HK-2 (cell line): ENCODE data around the gene PCDHGA12.
"Not testable (repeated sequence)": the region's sequence is repeated elsewhere in the genome, so short reads cannot be mapped to it uniquely, and the experiment has no call there.

Experiments used
- DNase-seq: peaks from one replicate; pipeline ENCODE4 v3.0.0-alpha.2; 2018; ENCODE audit not compliant: unreplicated experiment

Gene PCDHGA12

GRCh38 chr5:141407790-141408505 lies 22.4 kb upstream of the PCDHGA12 start, which contains the start of gene PCDHGB6:
PCDHGB6 (plus strand) TSS chr5:141408021; CDS start chr5:141408203, 182 bp downstream.
- not testable (repeated sequence) for DNase-seq

DNA sequence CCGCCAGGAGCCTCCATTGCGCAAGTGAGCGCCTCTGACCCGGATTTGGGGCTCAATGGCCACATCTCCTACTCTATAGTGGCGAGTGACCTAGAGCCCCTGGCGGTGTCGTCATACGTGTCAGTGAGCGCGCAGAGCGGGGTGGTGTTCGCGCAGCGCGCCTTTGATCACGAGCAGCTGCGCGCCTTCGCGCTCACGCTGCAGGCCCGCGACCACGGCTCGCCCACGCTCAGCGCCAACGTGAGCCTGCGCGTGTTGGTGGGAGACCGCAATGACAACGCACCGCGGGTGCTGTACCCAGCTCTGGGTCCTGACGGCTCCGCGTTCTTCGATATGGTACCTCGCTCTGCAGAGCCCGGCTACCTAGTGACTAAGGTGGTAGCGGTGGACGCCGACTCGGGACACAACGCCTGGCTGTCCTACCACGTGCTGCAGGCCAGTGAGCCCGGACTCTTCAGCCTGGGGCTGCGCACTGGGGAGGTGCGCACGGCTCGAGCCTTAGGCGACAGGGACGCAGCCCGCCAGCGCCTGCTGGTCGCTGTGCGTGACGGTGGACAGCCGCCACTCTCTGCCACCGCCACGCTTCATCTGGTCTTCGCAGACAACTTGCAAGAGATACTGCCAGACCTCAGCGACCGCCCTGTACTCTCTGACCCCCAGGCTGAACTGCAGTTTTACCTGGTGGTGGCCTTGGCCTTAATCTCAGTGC lies 20.6 kb upstream of the PCDHGA12 start:
- no peak for DNase-seq

- DNase-seq = no peak
Observed at GRCh38 chr5:141411575-141411974, 18.7 kb upstream of the PCDHGA12 start.

DNA sequence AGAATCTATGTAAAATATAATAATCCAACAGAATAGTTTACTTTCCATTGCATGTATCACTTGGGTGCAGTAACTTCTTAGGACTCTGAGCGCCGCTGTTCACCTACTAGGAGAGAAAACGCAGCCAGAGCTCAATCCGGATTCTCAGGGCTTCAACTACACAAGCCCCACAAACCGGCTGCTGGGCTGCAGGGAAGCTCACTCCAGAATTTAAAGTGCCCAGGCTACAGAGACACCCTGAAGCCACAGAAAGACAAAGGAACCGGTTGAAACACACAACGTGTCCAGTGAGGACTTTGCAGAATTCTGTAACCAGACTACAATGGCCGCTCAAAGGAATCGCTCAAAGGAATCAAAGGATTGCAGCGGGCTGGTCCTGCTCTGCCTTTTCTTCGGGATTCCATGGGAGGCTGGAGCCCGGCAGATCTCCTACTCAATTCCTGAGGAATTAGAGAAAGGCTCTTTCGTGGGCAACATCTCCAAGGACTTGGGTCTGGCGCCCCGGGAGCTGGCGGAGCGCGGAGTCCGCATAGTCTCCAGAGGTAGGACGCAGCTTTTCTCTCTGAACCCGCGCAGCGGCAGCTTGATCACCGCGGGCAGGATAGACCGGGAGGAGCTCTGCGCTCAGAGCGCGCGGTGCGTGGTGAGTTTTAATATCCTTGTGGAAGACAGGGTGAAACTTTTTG lies 17.3 kb upstream of the PCDHGA12 start, which contains the start of gene PCDHGA10:
Gene PCDHGA10 (plus strand): TSS at position 134 of the 686 bp plus-strand sequence. CDS start 189 bp downstream, at position 323.
- no peak for DNase-seq

GRCh38 chr5:141413540-141414069 lies 16.7 kb upstream of the PCDHGA12 start:
- no peak for DNase-seq

DNA sequence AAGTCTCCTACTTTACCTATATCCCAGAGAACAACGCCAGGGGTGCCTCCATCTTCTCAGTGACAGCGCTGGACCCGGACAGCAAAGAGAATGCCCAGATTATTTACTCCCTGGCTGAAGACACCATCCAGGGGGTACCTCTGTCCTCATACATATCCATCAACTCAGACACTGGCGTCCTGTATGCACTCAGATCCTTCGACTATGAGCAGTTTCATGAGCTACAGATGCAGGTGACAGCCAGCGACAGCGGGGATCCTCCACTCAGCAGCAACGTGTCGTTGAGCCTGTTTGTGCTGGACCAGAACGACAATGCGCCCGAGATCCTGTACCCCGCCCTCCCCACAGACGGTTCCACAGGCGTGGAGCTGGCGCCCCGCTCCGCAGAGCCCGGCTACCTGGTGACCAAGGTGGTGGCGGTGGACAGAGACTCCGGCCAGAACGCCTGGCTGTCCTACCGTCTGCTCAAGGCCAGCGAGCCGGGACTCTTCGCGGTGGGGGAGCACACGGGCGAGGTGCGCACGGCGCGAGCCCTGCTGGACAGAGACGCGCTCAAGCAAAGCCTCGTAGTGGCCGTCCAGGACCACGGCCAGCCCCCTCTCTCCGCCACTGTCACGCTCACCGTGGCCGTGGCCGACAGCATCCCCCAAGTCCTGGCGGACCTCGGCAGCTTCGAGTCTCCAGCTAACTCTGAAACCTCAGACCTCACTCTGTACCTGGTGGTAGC lies 15.6 kb upstream of the PCDHGA12 start:
- not testable (repeated sequence) for DNase-seq

GRCh38 chr5:141415275-141415618 lies 15.1 kb upstream of the PCDHGA12 start:
- not testable (repeated sequence) for DNase-seq

DNA sequence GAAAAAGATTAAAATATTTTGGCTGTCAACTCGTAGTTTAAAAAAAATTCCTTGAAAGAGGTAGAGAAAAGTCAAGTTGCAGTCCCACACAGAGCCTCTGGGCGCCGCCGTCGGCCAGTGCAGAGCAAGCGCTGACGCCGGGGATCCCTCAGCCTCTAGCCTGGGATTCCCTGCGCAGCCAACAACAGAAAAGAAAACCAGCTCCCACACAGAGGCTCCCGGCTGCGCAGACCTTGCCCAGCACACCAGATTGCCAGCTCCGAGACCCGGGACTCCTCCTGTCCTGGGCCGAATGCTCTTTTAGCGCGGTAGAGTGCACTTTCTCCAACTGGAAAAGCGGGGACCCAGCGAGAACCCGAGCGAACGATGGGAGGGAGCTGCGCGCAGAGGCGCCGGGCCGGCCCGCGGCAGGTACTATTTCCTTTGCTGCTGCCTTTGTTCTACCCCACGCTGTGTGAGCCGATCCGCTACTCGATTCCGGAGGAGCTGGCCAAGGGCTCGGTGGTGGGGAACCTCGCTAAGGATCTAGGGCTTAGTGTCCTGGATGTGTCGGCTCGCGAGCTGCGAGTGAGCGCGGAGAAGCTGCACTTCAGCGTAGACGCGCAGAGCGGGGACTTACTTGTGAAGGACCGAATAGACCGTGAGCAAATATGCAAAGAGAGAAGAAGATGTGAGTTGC lies 12.7 kb upstream of the PCDHGA12 start, which contains the start of gene PCDHGB7:
Gene PCDHGB7 (plus strand): TSS at position 184 of the 679 bp plus-strand sequence. CDS start 183 bp downstream, at position 367.
- DNase-seq = not testable (repeated sequence)

GRCh38 chr5:141419074-141419880 lies 11.0 kb upstream of the PCDHGA12 start:
- no peak for DNase-seq

DNA sequence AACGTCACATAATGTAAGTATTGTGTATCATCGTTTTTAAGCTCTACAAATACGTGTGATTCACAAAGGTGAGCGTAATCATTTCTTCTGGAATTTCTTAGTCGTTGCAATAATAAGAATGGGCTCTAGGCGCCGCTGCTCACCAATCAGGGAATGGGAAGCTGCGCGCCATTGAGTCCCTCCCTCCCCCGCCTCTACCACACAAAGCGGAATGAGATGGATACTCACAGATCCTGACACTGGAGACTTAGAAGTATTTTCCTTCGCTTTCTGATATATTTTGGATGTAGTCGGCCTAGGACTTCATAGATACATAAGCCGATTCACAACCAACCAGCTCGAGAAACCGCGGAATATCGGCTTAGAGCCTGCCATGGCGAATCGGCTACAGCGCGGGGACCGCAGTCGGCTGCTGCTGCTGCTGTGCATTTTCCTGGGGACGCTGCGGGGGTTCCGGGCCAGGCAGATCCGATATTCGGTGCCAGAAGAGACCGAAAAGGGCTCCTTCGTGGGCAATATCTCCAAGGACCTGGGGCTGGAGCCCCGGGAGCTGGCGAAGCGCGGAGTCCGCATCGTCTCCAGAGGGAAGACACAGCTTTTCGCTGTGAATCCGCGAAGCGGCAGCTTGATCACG lies 9.3 kb upstream of the PCDHGA12 start, which contains the start of gene PCDHGA11:
Gene PCDHGA11 (plus strand): TSS at position 197 of the 634 bp plus-strand sequence. CDS start 177 bp downstream, at position 374.
- no peak for DNase-seq

GRCh38 chr5:141421489-141421855 lies 8.8 kb upstream of the PCDHGA12 start:
- DNase-seq = no peak

DNA sequence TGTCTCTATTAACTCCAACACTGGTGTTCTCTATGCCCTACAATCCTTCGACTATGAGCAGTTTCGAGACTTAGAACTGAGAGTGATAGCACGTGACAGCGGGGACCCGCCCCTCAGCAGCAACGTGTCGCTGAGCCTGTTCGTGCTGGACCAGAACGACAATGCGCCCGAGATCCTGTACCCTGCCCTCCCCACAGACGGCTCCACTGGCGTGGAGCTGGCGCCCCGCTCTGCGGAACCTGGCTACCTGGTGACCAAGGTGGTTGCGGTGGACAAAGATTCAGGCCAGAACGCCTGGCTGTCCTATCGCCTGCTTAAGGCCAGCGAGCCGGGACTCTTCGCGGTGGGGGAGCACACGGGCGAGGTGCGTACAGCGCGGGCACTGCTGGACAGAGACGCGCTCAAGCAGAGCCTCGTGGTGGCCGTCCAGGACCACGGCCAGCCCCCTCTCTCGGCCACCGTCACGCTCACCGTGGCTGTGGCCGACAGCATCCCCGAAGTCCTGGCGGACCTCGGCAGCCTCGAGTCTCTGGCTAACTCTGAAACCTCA lies 7.5 kb upstream of the PCDHGA12 start:
- DNase-seq = no peak

DNA sequence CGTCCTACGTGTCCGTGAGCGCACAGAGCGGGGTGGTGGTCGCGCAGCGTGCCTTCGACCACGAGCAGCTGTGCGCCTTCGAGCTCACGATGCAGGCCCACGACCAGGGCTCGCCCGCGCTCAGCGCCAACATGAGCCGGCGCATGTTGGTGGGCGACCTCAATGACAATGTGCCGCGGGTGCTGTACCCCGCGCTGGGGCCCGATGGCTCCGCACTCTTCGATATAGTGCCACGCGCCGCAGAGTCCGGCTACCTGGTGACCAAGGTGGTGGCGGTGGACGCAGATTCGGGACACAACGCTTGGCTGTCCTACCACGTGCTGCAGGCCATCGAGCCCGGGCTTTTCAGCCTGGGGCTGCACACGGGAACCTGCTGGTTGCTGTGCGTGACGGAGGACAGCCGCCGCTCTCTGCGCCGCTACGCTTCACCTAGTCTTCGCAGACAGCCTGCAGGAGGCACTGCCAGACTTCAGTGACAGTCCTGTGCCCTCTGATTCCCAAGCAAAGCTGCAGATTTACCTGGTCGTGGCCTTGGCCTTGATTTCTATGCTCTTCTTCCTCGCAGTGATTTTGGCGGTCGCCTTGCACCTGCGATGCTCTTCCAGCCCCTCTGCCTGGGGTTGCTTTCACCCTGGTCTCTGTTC lies 2.4 kb upstream of the PCDHGA12 start:
- no peak for DNase-seq

- DNase-seq = no peak
Observed at GRCh38 chr5:141431286-141431685, 979 bp downstream of the PCDHGA12 start.

- not testable (repeated sequence) for DNase-seq
Observed at GRCh38 chr5:141432308-141432707, 2.0 kb downstream of the PCDHGA12 start.

GRCh38 chr5:141432726-141433125 lies 2.4 kb downstream of the PCDHGA12 start:
- DNase-seq = not testable (repeated sequence)

DNA sequence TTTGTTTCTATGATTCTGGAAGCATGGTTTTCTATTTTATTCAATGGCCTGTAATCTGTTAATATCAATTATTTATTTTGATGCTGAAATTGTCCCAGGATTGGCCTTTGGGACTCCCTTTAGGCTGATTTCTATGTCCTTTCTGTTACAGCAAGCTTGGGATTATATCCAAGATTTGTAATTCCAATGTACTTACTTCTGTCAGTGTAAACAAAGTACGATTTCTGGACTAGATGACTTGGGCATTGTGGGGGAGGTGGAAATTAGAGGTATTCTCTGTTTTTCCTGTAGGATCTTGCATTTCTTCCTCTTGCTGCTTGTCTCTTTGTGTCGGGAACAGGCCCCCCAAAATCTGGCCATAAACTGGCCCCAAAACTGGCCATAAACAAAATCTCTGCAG lies 3.7 kb downstream of the PCDHGA12 start:
- no peak for DNase-seq

- DNase-seq = no peak
Observed at GRCh38 chr5:141437221-141437620, 6.9 kb downstream of the PCDHGA12 start.
